Panc1 (cell line): ENCODE measurements around the gene CDH16.

ENCODE experiments used
- CTCF ChIP-seq: fragments of 450-650 bp; IDR thresholded peaks from 2 replicates; pipeline ENCODE4 v1.5.1; 2017; ENCODE audit warnings: mild to moderate bottlenecking
- POLR2AphosphoS5 ChIP-seq: IDR thresholded peaks from 2 replicates; pipeline ENCODE4 v1.6.1; 2012; ENCODE audit warnings: mild to moderate bottlenecking, low read depth, low read length, moderate library complexity
- SIN3A ChIP-seq: IDR thresholded peaks from 2 replicates; pipeline ENCODE4 v1.6.1; 2012; ENCODE audit warnings: low read depth, mild to moderate bottlenecking, low read length, moderate library complexity, borderline replicate concordance; ENCODE audit not compliant: insufficient read depth
- TF ChIP-seq, protein P1 (sequence below), 2 experiments: IDR thresholded peaks; 2 replicates each; pipeline ENCODE4 v1.6.1; 2011 to 2012; ENCODE audit warnings: low read depth in 2 of 2, control low read depth in 1 of 2, low read length in 1 of 2, mild to moderate bottlenecking in 1 of 2, moderate library complexity in 1 of 2; ENCODE audit not compliant: insufficient read depth in 1 of 2

DNA sequence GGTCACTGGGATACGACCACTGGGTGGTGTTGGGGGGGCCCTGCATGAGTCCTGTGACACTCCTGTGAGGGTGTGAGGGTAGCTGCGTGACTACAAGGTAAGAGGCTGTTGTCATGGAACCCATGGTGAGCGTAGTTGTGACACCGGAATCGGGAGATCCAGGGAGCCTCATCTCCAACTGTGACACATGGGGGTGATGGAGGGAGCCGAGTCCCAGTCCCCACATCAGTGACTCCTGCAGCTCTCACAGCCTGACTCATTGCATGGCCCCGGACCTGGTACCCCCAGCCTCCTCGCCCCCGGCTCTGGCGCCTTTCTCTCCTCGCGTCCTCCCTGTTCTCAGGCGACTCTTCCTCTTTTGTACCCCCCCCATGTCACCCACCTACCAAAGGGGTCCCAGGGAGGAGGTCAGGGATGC lies 14.2 kb downstream of the CDH16 start:
- TF ChIP-seq CTCF (no peak), POLR2AphosphoS5 (no peak), SIN3A (no peak)
- TF ChIP-seq, protein P1, sequence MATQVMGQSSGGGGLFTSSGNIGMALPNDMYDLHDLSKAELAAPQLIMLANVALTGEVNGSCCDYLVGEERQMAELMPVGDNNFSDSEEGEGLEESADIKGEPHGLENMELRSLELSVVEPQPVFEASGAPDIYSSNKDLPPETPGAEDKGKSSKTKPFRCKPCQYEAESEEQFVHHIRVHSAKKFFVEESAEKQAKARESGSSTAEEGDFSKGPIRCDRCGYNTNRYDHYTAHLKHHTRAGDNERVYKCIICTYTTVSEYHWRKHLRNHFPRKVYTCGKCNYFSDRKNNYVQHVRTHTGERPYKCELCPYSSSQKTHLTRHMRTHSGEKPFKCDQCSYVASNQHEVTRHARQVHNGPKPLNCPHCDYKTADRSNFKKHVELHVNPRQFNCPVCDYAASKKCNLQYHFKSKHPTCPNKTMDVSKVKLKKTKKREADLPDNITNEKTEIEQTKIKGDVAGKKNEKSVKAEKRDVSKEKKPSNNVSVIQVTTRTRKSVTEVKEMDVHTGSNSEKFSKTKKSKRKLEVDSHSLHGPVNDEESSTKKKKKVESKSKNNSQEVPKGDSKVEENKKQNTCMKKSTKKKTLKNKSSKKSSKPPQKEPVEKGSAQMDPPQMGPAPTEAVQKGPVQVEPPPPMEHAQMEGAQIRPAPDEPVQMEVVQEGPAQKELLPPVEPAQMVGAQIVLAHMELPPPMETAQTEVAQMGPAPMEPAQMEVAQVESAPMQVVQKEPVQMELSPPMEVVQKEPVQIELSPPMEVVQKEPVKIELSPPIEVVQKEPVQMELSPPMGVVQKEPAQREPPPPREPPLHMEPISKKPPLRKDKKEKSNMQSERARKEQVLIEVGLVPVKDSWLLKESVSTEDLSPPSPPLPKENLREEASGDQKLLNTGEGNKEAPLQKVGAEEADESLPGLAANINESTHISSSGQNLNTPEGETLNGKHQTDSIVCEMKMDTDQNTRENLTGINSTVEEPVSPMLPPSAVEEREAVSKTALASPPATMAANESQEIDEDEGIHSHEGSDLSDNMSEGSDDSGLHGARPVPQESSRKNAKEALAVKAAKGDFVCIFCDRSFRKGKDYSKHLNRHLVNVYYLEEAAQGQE (IDR thresholded peaks at IDR 0.05; ENCODE audit: insufficient read depth in 1 of 2, low read depth in 2 of 2, low read length in 1 of 2), result no peak
